Measurements from ENCODE around the gene FNDC3B. TPM values are rescaled to one million over a fixed set of nuclear protein-coding genes. Genes with fewer than 3 reads are reported as not detected.

Gene FNDC3B
- total RNA-seq, 2 experiments from 2014 or later, result 14.4 to 17.8 TPM

DNA sequence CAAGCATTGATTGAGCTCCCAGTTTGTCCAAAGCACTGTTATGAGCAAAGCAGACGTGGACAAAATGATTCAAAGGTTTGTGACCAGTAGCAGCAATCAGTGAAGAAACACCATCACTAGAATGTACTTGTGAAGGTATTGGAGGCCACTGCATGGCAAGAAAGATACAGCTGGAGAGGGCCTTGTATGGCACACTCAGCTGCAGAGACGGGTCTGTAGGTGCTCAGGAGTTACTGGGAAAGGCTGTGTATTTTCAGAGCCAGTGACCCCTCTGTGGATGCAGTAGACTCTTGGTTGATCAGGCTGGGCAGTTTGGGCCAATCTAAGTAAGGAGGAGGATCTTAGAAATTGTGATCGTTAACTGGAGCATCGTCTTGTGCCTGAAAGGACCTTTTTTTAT, 288.9 kb downstream of the FNDC3B start:
- peaks cover 8% of the 10 kb centered on the region for H3K36me3 Mint-ChIP-seq
- H3K4me1 Mint-ChIP-seq (ENCODE audit: low read depth), result peaks cover 18% of the 10 kb centered on the region
- no peak overlapping the region for H3K27ac Mint-ChIP-seq
- ChIA-PET POLR2A (no interaction called here), CTCF (interaction anchor here (1.0 to 1.3 kb wide), 3 partner anchors 10 to 345 kb away, joined by 3 to 4 read pairs (median 4); no protein-coding TSS in a partner anchor)
- no peak overlapping the region for H3K4me3 Mint-ChIP-seq
- no peaks in the 10 kb centered on the region for H3K27me3 Mint-ChIP-seq
- no peaks in the 10 kb centered on the region for H3K9me3 Mint-ChIP-seq
- no peak for DNase-seq
- intact Hi-C loops (cut with micrococcal nuclease), result loop anchor here (10.0 kb wide), 1 partner anchor 193 kb away; no protein-coding TSS in a partner anchor

DNA sequence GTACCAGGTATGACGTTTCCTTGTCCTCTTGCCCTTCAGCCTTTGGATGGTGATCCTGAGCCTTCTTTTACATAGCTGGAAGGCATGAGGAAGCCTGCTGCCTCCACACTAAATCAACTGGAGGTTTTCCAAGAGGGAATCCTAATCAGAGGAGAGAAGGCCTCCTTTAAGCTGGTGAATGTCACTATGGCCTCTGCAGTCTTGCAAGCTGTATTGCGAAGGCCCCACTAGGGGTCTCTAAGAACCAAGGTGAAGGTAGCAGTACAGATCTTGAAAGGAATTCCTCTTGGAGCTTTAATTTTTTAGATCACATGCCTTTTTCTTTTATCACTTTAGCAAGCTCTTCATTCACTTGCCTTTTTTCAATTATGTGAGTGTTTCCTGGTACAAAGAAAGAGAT, 289.7 kb downstream of the FNDC3B start:
- no peak for DNase-seq
- Mint-ChIP-seq H3K36me3 (peaks cover 12% of the 10 kb centered on the region), H3K9me3 (no peaks in the 10 kb centered on the region), H3K4me1 (ENCODE audit: low read depth) (peaks cover 10% of the 10 kb centered on the region), H3K4me3 (no peak overlapping the region), H3K27me3 (no peaks in the 10 kb centered on the region), H3K27ac (no peak overlapping the region)
- ChIA-PET POLR2A (no interaction called here), CTCF (interaction anchor here (1.2 kb wide), 1 partner anchor 13 kb away, joined by 3 read pairs; no protein-coding TSS in a partner anchor)
- intact Hi-C loops (cut with micrococcal nuclease), result loop anchor here (10.0 kb wide), 1 partner anchor 194 kb away; no protein-coding TSS in a partner anchor

GRCh38 chr3:172330413-172330812, 291.0 kb downstream of the FNDC3B start:
- peaks cover 8% of the 10 kb centered on the region for H3K36me3 Mint-ChIP-seq
- no peaks in the 10 kb centered on the region for H3K9me3 Mint-ChIP-seq
- H3K4me3 Mint-ChIP-seq, result no peak overlapping the region
- intact Hi-C loops (cut with micrococcal nuclease), result no loop called here
- no peak overlapping the region for H3K27ac Mint-ChIP-seq
- H3K27me3 Mint-ChIP-seq, result no peaks in the 10 kb centered on the region
- DNase-seq, result no peak
- H3K4me1 Mint-ChIP-seq (ENCODE audit: low read depth), result peaks cover 8% of the 10 kb centered on the region
- CTCF ChIA-PET, result interaction anchor here (1.2 to 3.8 kb wide), 4 partner anchors 11 to 339 kb away, joined by 4 to 55 read pairs (median 10); no protein-coding TSS in a partner anchor
- POLR2A ChIA-PET, result no interaction called here

GRCh38 chr3:172332256-172333041, 293.1 kb downstream of the FNDC3B start:
- intact Hi-C loops (cut with micrococcal nuclease), result loop anchor here (1.0 kb wide), 3 partner anchors 145 to 334 kb away; no protein-coding TSS in a partner anchor
- H3K27ac Mint-ChIP-seq, result no peak overlapping the region
- ChIA-PET POLR2A (interaction anchor here (0.7 kb wide), 1 partner anchor 225 kb away, joined by 3 read pairs; no protein-coding TSS in a partner anchor), CTCF (interaction anchor here (0.6 to 3.8 kb wide), 54 partner anchors 9 to 1901 kb away, joined by 3 to 55 read pairs (median 4); partner anchors contain the start of gene FNDC3B)
- H3K27me3 Mint-ChIP-seq, result no peaks in the 10 kb centered on the region
- H3K36me3 Mint-ChIP-seq, result peaks cover 4% of the 10 kb centered on the region
- H3K4me3 Mint-ChIP-seq, result no peak overlapping the region
- H3K4me1 Mint-ChIP-seq (ENCODE audit: low read depth), result peaks cover 8% of the 10 kb centered on the region
- no peaks in the 10 kb centered on the region for H3K9me3 Mint-ChIP-seq
- DNase-seq, result peak; percentile 64

- Mint-ChIP-seq H3K27ac (no peak overlapping the region), H3K4me1 (ENCODE audit: low read depth) (peaks cover 8% of the 10 kb centered on the region), H3K4me3 (no peak overlapping the region), H3K27me3 (no peaks in the 10 kb centered on the region), H3K36me3 (peaks cover 4% of the 10 kb centered on the region), H3K9me3 (no peaks in the 10 kb centered on the region)
- ChIA-PET POLR2A (interaction anchor here (0.7 kb wide), 1 partner anchor 225 kb away, joined by 3 read pairs; no protein-coding TSS in a partner anchor), CTCF (interaction anchor here (0.6 to 3.8 kb wide), 47 partner anchors 8 to 1902 kb away, joined by 3 to 55 read pairs (median 5); no protein-coding TSS in a partner anchor)
- intact Hi-C loops (cut with micrococcal nuclease), result no loop called here
- DNase-seq, result no peak
Observed at GRCh38 chr3:172333042-172333377, 293.6 kb downstream of the FNDC3B start.

DNA sequence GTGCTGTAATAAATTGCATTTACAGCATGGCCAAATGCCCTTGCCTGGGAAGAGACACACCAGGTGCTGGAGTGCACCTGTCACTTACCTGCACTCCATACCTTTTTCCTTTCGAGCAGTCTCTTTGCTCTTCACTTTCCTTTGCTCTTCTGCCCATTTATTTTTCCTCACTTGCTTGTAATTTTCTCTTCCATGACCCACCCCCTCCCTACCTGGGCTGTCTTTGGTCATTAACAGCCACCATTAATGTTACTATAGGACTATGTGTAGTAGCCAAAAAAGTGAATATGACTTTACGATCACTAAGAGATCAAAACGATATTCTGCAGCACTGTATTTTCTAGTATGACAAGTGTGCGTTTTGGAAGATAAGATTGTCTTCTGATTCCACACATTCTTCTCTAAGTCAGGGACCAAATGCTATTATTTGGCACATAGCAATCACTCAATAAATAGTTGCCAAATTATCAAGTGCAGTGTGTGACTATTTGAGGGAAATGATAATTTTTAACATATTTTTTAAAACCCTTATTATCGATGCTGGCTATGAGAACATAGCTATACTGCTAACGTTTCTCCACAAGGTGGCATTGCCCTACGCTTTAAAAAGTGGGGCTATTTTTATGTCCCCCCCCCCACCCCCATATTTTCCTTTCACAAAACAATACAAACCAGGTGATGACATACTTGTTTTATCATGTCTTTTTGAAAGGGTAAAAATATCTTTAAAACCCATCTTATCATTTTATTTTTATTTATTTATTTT, 294.5 kb downstream of the FNDC3B start:
- Mint-ChIP-seq H3K27me3 (no peaks in the 10 kb centered on the region), H3K4me1 (ENCODE audit: low read depth) (peaks cover 8% of the 10 kb centered on the region), H3K27ac (no peak overlapping the region), H3K36me3 (peaks cover 4% of the 10 kb centered on the region), H3K4me3 (no peak overlapping the region), H3K9me3 (no peaks in the 10 kb centered on the region)
- ChIA-PET CTCF (interaction anchor here (1.0 to 3.8 kb wide), 7 partner anchors 11 to 344 kb away, joined by 3 to 22 read pairs (median 10); no protein-coding TSS in a partner anchor), POLR2A (no interaction called here)
- no peak for DNase-seq
- intact Hi-C loops (cut with micrococcal nuclease), result no loop called here

DNA sequence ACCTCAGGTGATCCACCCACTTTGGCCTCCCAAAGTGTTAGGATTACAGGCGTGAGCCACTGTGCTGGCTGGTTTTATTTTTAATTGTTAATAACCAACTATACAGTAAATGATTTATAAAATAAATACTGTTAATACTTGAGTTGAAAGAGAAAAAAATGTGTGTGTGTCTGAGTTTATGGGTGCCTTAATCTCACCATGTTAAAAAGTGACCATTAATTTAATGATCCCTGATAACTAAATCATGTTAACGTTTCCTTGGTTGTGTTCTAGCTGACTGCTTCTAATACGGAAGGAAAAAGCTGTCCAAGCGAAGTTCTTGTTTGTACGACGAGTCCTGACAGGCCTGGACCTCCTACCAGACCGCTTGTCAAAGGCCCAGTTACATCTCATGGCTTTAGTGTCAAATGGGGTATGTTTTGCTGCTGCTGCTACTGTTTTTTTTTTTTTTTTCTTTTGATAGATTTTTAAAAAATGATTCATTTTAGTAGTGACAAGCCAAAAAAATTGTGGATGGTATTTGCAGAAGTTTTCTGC, 295.4 kb downstream of the FNDC3B start:
- no peak for DNase-seq
- Mint-ChIP-seq H3K27me3 (no peaks in the 10 kb centered on the region), H3K27ac (no peak overlapping the region), H3K36me3 (peaks cover 4% of the 10 kb centered on the region), H3K9me3 (no peaks in the 10 kb centered on the region), H3K4me1 (ENCODE audit: low read depth) (peaks cover 8% of the 10 kb centered on the region), H3K4me3 (no peak overlapping the region)
- intact Hi-C loops (cut with micrococcal nuclease), result no loop called here
- POLR2A ChIA-PET, result no interaction called here
- CTCF ChIA-PET, result interaction anchor here (1.0 kb wide), 1 partner anchor 331 kb away, joined by 3 read pairs; no protein-coding TSS in a partner anchor

GRCh38 chr3:172339892-172340291, 300.5 kb downstream of the FNDC3B start:
- intact Hi-C loops (cut with micrococcal nuclease), result loop anchor here (5.0 to 10.0 kb wide), 3 partner anchors 493 to 1175 kb away; no protein-coding TSS in a partner anchor
- H3K4me1 Mint-ChIP-seq (ENCODE audit: low read depth), result no peaks in the 10 kb centered on the region
- no peak overlapping the region for H3K4me3 Mint-ChIP-seq
- ChIA-PET POLR2A (no interaction called here), CTCF (interaction anchor here (0.7 to 4.5 kb wide), 7 partner anchors 8 to 667 kb away, joined by 3 to 55 read pairs (median 7); no protein-coding TSS in a partner anchor)
- H3K27ac Mint-ChIP-seq, result no peak overlapping the region
- no peaks in the 10 kb centered on the region for H3K27me3 Mint-ChIP-seq
- H3K36me3 Mint-ChIP-seq, result peaks cover 11% of the 10 kb centered on the region
- no peak for DNase-seq
- H3K9me3 Mint-ChIP-seq, result no peaks in the 10 kb centered on the region

GRCh38 chr3:172340583-172340982, 301.2 kb downstream of the FNDC3B start:
- no peaks in the 10 kb centered on the region for H3K9me3 Mint-ChIP-seq
- no peak for DNase-seq
- intact Hi-C loops (cut with micrococcal nuclease), result loop anchor here (5.0 to 10.0 kb wide), 3 partner anchors 493 to 1176 kb away; no protein-coding TSS in a partner anchor
- H3K36me3 Mint-ChIP-seq, result peaks cover 16% of the 10 kb centered on the region
- ChIA-PET CTCF (interaction anchor here (0.6 to 4.5 kb wide), 27 partner anchors 9 to 1537 kb away, joined by 3 to 55 read pairs (median 4); no protein-coding TSS in a partner anchor), POLR2A (no interaction called here)
- H3K4me1 Mint-ChIP-seq (ENCODE audit: low read depth), result no peaks in the 10 kb centered on the region
- H3K27ac Mint-ChIP-seq, result no peak overlapping the region
- H3K27me3 Mint-ChIP-seq, result no peaks in the 10 kb centered on the region
- no peak overlapping the region for H3K4me3 Mint-ChIP-seq

- Mint-ChIP-seq H3K27me3 (no peaks in the 10 kb centered on the region), H3K9me3 (no peaks in the 10 kb centered on the region), H3K4me3 (no peak overlapping the region), H3K4me1 (ENCODE audit: low read depth) (no peaks in the 10 kb centered on the region), H3K36me3 (peaks cover 16% of the 10 kb centered on the region), H3K27ac (no peak overlapping the region)
- no peak for DNase-seq
- intact Hi-C loops (cut with micrococcal nuclease), result loop anchor here (1.0 to 10.0 kb wide), 5 partner anchors 234 to 1177 kb away; no protein-coding TSS in a partner anchor
- ChIA-PET POLR2A (no interaction called here), CTCF (interaction anchor here (0.6 to 4.5 kb wide), 48 partner anchors 9 to 1178 kb away, joined by 3 to 55 read pairs (median 4); partner anchors contain the start of gene FNDC3B)
Observed at GRCh38 chr3:172341482-172342059, 302.2 kb downstream of the FNDC3B start.

DNA sequence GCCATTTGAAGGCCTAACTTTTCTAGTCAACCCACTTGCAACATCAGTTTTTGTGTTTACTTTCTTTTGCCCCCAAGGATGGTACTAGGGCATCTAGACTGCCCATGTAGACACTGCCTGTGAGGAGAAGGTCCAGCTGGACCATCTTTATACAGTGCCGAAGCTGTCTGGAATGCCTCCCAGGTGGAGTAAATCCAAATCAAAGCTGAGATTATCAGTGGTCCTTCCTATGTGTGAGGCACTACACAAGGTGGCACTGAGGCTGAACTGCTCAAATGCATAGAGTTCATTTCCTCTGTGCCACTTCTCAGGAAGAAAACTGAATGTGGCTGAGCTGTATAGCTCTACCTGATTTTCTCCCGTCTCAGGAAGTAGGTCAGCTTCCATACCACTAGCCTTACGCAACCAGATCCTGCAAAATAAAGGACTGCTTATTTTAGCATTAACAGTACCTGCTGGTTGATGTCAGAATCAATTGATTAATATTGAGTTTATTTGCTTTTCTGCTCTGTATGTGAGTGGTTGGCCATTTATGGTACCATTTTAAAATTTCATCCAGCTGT, 302.8 kb downstream of the FNDC3B start:
- ChIA-PET CTCF (interaction anchor here (0.5 to 4.5 kb wide), 46 partner anchors 8 to 777 kb away, joined by 3 to 55 read pairs (median 4); partner anchors contain the start of gene FNDC3B), POLR2A (no interaction called here)
- no peaks in the 10 kb centered on the region for H3K4me1 Mint-ChIP-seq (ENCODE audit: low read depth)
- no peak overlapping the region for H3K4me3 Mint-ChIP-seq
- peaks cover 20% of the 10 kb centered on the region for H3K36me3 Mint-ChIP-seq
- DNase-seq, result no peak
- no peaks in the 10 kb centered on the region for H3K27me3 Mint-ChIP-seq
- no peak overlapping the region for H3K27ac Mint-ChIP-seq
- intact Hi-C loops (cut with micrococcal nuclease), result loop anchor here (5.0 to 10.0 kb wide), 3 partner anchors 495 to 1177 kb away; no protein-coding TSS in a partner anchor
- no peaks in the 10 kb centered on the region for H3K9me3 Mint-ChIP-seq

Data from activated CD4-positive, alpha-beta memory T cell treated with anti-CD3 and anti-CD28 coated beads for 36 hours (primary cell).